Activated CD8-positive, alpha-beta T cell treated with anti-CD3 and anti-CD28 coated beads, Interleukin-2, amount 10 ng/mL, durations not matched to agents 7 days and 5 days (primary cell): ENCODE results near the gene VTI1A. TPM values are rescaled to one million over a fixed set of nuclear protein-coding genes. Genes with fewer than 3 reads are reported as not detected.

ENCODE experiments used
- ATAC-seq: fragments of 150-1000 bp; cut with Tn5 transposase; one replicate; pipeline ENCODE4 v1.10.0; 2021; ENCODE audit warnings: moderate library complexity
- CTCF ChIA-PET: fragments of 350-600 bp; sonication (Branson Sonifier 250); formaldehyde crosslinking; loops from one replicate; lab custom pipeline; 2021; ENCODE audit warnings: antibody characterized with exemption; lab: Charles Lee
- POLR2A ChIA-PET: fragments of 350-600 bp; sonication (Branson Sonifier 250); formaldehyde crosslinking; loops from one replicate; lab custom pipeline; 2021; ENCODE audit warnings: antibody characterized with exemption; lab: Charles Lee
- DNase-seq: peaks from one replicate; pipeline ENCODE4 v3.0.0-alpha.2; 2020
- H3K27ac Mint-ChIP-seq: one replicate; pipeline ENCODE4 v1.8.0; 2021; ENCODE audit warnings: mild to moderate bottlenecking, mixed read lengths
- H3K27me3 Mint-ChIP-seq: one replicate; pipeline ENCODE4 v1.8.0; 2021; ENCODE audit warnings: low read depth, mixed read lengths
- H3K36me3 Mint-ChIP-seq: one replicate; pipeline ENCODE4 v1.8.0; 2021; ENCODE audit warnings: low read depth, mixed read lengths
- H3K4me1 Mint-ChIP-seq: one replicate; pipeline ENCODE4 v1.8.0; 2021; ENCODE audit warnings: low read depth, mixed read lengths
- H3K4me3 Mint-ChIP-seq: one replicate; pipeline ENCODE4 v1.8.0; 2021; ENCODE audit warnings: mild to moderate bottlenecking, mixed read lengths
- H3K9me3 Mint-ChIP-seq: one replicate; pipeline ENCODE4 v1.8.0; 2022; ENCODE audit warnings: mixed read lengths; ENCODE audit not compliant: insufficient read depth
- total RNA-seq, 2 experiments: library from RNA; stranded (reverse); gene quantifications; one replicate each; pipeline ENCODE4 v1.2.3, GENCODE V29; 2021

The VTI1A gene
- total RNA-seq, 2 experiments from 2014 or later = 40.2 to 43.7 TPM

- Mint-ChIP-seq H3K27me3 (no peaks in the 10 kb centered on the region), H3K36me3 (peaks cover 2% of the 10 kb centered on the region), H3K27ac (no peak overlapping the region), H3K4me1 (no peaks in the 10 kb centered on the region), H3K9me3 (no peaks in the 10 kb centered on the region), H3K4me3 (no peak overlapping the region)
- no peak for ATAC-seq
- CTCF ChIA-PET = no interaction called here
- POLR2A ChIA-PET = no interaction called here
- DNase-seq = no peak
These were observed 288.2 kb downstream of the VTI1A start for GRCh38 chr10:112735041-112735695.

GRCh38 chr10:112738606-112739591 lies 291.9 kb downstream of the VTI1A start:
- ChIA-PET CTCF (interaction anchor here (0.6 kb wide), 1 partner anchor 11 kb away, joined by 4 read pairs; no protein-coding TSS in a partner anchor), POLR2A (no interaction called here)
- no peaks in the 10 kb centered on the region for H3K4me1 Mint-ChIP-seq
- no peaks in the 10 kb centered on the region for H3K9me3 Mint-ChIP-seq
- ATAC-seq (no peak), DNase-seq (no peak)
- no peak overlapping the region for H3K27ac Mint-ChIP-seq
- no peak overlapping the region for H3K4me3 Mint-ChIP-seq
- H3K27me3 Mint-ChIP-seq = no peaks in the 10 kb centered on the region
- H3K36me3 Mint-ChIP-seq = peaks cover 2% of the 10 kb centered on the region

GRCh38 chr10:112739592-112740353 lies 292.8 kb downstream of the VTI1A start:
- H3K27ac Mint-ChIP-seq = no peak overlapping the region
- DNase-seq = no peak
- no peaks in the 10 kb centered on the region for H3K27me3 Mint-ChIP-seq
- POLR2A ChIA-PET = no interaction called here
- H3K9me3 Mint-ChIP-seq = no peaks in the 10 kb centered on the region
- H3K36me3 Mint-ChIP-seq = peaks cover 2% of the 10 kb centered on the region
- CTCF ChIA-PET = interaction anchor here (0.6 kb wide), 1 partner anchor 12 kb away, joined by 4 read pairs; no protein-coding TSS in a partner anchor
- H3K4me1 Mint-ChIP-seq = no peaks in the 10 kb centered on the region
- ATAC-seq = no peak
- no peak overlapping the region for H3K4me3 Mint-ChIP-seq

GRCh38 chr10:112741830-112742402 lies 294.9 kb downstream of the VTI1A start:
- H3K27ac Mint-ChIP-seq = no peak overlapping the region
- ChIA-PET POLR2A (no interaction called here), CTCF (interaction anchor here (1.3 kb wide), 1 partner anchor 21 kb away, joined by 4 read pairs; no protein-coding TSS in a partner anchor)
- no peaks in the 10 kb centered on the region for H3K27me3 Mint-ChIP-seq
- H3K36me3 Mint-ChIP-seq = no peaks in the 10 kb centered on the region
- DNase-seq (no peak), ATAC-seq (no peak)
- no peak overlapping the region for H3K4me3 Mint-ChIP-seq
- no peaks in the 10 kb centered on the region for H3K9me3 Mint-ChIP-seq
- H3K4me1 Mint-ChIP-seq = no peaks in the 10 kb centered on the region

- H3K27me3 Mint-ChIP-seq = no peaks in the 10 kb centered on the region
- no peaks in the 10 kb centered on the region for H3K4me1 Mint-ChIP-seq
- no peak overlapping the region for H3K27ac Mint-ChIP-seq
- ATAC-seq = no peak
- H3K4me3 Mint-ChIP-seq = no peak overlapping the region
- DNase-seq = no peak
- POLR2A ChIA-PET = no interaction called here
- H3K9me3 Mint-ChIP-seq = no peaks in the 10 kb centered on the region
- H3K36me3 Mint-ChIP-seq = no peaks in the 10 kb centered on the region
- CTCF ChIA-PET = no interaction called here
These were observed 297.4 kb downstream of the VTI1A start for GRCh38 chr10:112744181-112745096.

GRCh38 chr10:112746329-112746728 lies 299.3 kb downstream of the VTI1A start:
- POLR2A ChIA-PET = no interaction called here
- no peak for ATAC-seq

GRCh38 chr10:112750427-112751167 lies 303.6 kb downstream of the VTI1A start:
- H3K27ac Mint-ChIP-seq = no peak overlapping the region
- CTCF ChIA-PET = no interaction called here
- H3K9me3 Mint-ChIP-seq = no peaks in the 10 kb centered on the region
- no peaks in the 10 kb centered on the region for H3K27me3 Mint-ChIP-seq
- no peaks in the 10 kb centered on the region for H3K36me3 Mint-ChIP-seq
- no peak for ATAC-seq
- DNase-seq = no peak
- no peaks in the 10 kb centered on the region for H3K4me1 Mint-ChIP-seq
- POLR2A ChIA-PET = no interaction called here
- no peak overlapping the region for H3K4me3 Mint-ChIP-seq

More at GRCh38 chr10:112746329-112746728, 299.3 kb downstream of the VTI1A start:
- H3K27ac Mint-ChIP-seq = no peak overlapping the region
- no peaks in the 10 kb centered on the region for H3K9me3 Mint-ChIP-seq
- DNase-seq = no peak
- no peaks in the 10 kb centered on the region for H3K36me3 Mint-ChIP-seq
- CTCF ChIA-PET = no interaction called here
- H3K4me3 Mint-ChIP-seq = no peak overlapping the region
- no peaks in the 10 kb centered on the region for H3K27me3 Mint-ChIP-seq
- H3K4me1 Mint-ChIP-seq = no peaks in the 10 kb centered on the region

GRCh38 chr10:112751651-112752050 lies 304.6 kb downstream of the VTI1A start:
- no peaks in the 10 kb centered on the region for H3K4me1 Mint-ChIP-seq
- no peaks in the 10 kb centered on the region for H3K36me3 Mint-ChIP-seq
- no peaks in the 10 kb centered on the region for H3K9me3 Mint-ChIP-seq
- DNase-seq = no peak
- POLR2A ChIA-PET = no interaction called here
- ATAC-seq = no peak
- no peaks in the 10 kb centered on the region for H3K27me3 Mint-ChIP-seq
- H3K4me3 Mint-ChIP-seq = no peak overlapping the region
- CTCF ChIA-PET = interaction anchor here (1.1 kb wide), 1 partner anchor 30 kb away, joined by 4 read pairs; no protein-coding TSS in a partner anchor
- no peak overlapping the region for H3K27ac Mint-ChIP-seq

GRCh38 chr10:112752288-112752687 lies 305.3 kb downstream of the VTI1A start:
- no peak for DNase-seq
- H3K27me3 Mint-ChIP-seq = no peaks in the 10 kb centered on the region
- no peak for ATAC-seq
- POLR2A ChIA-PET = no interaction called here
- CTCF ChIA-PET = interaction anchor here (1.1 kb wide), 1 partner anchor 31 kb away, joined by 4 read pairs; no protein-coding TSS in a partner anchor
- no peaks in the 10 kb centered on the region for H3K9me3 Mint-ChIP-seq
- H3K36me3 Mint-ChIP-seq = no peaks in the 10 kb centered on the region
- no peak overlapping the region for H3K4me3 Mint-ChIP-seq
- no peak overlapping the region for H3K27ac Mint-ChIP-seq
- H3K4me1 Mint-ChIP-seq = no peaks in the 10 kb centered on the region

GRCh38 chr10:112753961-112754411 lies 307.0 kb downstream of the VTI1A start:
- Mint-ChIP-seq H3K27ac (no peak overlapping the region), H3K4me1 (no peaks in the 10 kb centered on the region), H3K9me3 (no peaks in the 10 kb centered on the region), H3K27me3 (no peaks in the 10 kb centered on the region), H3K36me3 (no peaks in the 10 kb centered on the region), H3K4me3 (no peak overlapping the region)
- POLR2A ChIA-PET = no interaction called here
- CTCF ChIA-PET = interaction anchor here (1.0 kb wide), 1 partner anchor 33 kb away, joined by 3 read pairs; no protein-coding TSS in a partner anchor
- ATAC-seq (no peak), DNase-seq (no peak)
